ENCODE results near the gene CELF2.

Gene CELF2

GRCh38 chr10:11004144-11005077 lies 13.3 kb upstream of the CELF2 start:
- no peak for DNase-seq (ENCODE audit: low spot score)

DNA sequence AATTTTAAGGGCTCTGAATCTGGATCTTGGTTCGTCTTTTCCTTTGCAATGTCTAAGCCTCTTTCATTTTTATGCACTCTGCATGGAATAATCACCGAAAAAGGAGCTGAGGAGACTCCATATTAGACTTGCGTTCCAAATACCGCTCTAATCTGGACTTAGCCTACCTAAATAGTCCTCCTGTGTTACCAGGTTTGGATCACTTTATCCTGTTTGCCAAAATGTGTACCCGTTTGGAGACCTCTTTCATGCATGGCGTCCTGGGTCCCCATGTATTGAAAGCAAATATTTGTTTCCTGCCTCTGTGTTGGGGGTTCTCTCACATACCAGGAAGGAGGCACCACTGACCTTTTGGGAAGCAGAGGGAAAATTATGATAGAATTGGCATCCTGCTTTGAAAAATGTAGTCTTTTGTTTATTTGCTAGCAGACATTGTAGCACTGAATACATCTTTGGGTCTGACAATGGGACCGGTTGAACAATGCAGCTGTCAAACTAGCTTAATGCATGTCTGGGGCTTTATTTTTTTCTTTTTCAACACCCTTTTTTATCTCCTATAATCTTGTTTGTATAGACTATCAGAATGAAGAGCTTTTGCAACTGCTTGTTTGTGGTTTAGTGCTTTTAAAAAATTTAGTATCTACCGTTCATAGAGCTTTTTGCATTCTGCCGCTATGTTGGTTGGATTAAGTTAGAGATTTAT lies 11.8 kb upstream of the CELF2 start:
- DNase-seq (ENCODE audit: low spot score), result no peak

- DNase-seq (ENCODE audit: low spot score), result no peak
Measured at GRCh38 chr10:11006428-11006825, 11.2 kb upstream of the CELF2 start.

- no peak for DNase-seq (ENCODE audit: low spot score)
Measured at GRCh38 chr10:11007476-11008020, 10.1 kb upstream of the CELF2 start.

DNA sequence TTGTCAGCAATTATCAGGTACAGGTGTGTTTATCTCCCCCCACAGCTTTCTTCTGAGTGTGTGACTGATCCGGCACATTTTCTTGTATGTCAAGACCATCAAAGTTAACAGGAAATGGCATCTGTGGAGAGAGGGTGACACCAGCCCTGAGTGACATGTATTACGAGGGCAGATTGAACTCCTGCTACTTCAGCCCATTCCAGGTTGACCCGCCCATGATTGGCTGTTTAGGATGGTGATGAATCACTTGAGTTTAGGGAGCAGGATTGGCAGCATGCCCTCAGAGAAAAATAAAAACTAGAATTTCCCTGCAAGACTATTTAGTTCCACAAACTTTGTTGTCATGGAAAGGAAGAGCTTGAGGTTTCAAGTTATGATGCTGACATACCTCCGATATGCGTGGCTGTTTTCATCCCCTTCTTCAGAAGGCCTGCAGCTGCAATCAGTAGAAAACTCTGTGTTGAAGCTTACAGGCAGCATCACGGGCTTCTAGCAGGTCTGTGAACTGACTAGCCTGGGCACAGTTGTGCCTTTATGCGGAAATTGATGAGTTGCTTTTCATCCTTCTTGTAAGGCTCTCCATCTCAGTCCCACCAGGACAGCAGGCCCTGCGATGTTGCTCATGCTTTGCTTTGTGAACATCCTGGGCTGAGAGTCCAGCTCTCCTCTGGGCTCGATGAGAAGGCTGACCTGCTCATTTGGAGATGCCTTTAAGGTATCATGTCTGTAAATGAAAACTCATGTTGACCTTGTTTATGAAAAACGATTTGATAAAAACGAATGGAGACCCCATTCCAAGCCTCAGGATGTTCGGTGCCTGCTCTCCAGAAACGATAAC lies 8.0 kb upstream of the CELF2 start:
- DNase-seq (ENCODE audit: low spot score), result peak; percentile 49

- DNase-seq (ENCODE audit: low spot score), result no peak
Measured at GRCh38 chr10:11010582-11010981, 7.1 kb upstream of the CELF2 start.

GRCh38 chr10:11011436-11011835 lies 6.2 kb upstream of the CELF2 start:
- DNase-seq (ENCODE audit: low spot score), result no peak

DNA sequence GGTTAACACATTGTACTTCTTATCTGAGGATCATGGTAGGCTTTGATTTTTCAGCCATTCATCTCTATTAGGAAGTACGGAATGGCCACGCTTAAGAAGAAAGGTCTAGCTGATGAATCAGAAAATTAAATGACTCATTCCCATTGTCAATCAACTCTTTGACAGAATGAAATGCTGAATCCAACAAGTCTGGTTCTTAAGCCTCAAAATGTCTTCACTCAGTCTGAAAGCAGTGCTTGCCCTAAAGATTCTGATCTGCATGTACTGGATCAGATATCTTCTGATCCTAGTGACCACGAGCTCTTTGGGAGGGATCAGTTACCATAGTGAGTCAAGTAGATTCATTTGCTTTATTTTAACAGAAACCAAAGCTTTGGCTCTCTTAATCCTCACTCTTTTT lies 5.7 kb upstream of the CELF2 start:
- DNase-seq (ENCODE audit: low spot score), result no peak

DNA sequence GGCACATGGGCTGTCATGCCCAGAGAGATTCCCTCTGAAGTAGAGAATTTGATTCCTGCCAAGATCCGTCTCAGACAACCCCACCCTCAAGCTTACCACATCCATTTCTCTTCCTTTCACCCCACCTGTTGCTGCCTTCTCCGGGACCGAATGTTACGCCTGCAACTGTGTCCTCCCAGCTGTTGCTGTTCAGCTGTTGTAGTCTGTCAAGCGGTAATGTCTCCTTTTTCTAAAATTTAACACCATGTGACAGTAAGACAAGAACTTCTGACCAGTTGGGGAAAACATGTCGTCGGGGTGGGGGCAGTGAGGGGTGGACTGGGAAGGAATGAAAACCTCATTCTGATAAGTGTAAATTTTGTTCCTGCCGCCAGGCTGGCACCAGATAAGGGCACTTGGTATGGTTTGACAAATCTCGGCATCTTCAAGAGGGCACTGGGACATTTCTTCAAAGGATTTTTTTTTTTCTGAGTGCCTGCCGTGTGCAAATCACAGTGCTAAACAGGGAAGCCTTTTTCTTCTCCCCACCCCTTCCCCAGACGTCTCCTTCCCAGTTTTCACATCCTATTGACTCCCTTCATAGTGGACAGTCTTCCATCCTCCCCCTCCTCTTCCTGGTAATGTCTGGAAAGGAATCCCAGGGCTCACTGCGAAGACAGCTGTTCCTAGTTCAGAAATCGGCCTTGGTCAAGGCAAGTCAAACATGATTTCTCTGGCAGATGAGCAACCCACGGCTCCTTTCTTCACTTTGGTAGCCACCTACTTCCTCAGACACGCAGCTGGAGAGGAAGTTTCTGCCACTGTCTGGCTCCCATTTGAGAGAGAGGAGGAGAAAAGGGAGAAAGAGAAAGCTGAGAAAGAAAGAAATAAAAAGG lies 5.0 kb upstream of the CELF2 start:
- no peak for DNase-seq (ENCODE audit: low spot score)

GRCh38 chr10:11013836-11014235 lies 3.8 kb upstream of the CELF2 start:
- DNase-seq (ENCODE audit: low spot score), result no peak

- DNase-seq (ENCODE audit: low spot score), result no peak
Measured at GRCh38 chr10:11014671-11015445, 2.8 kb upstream of the CELF2 start.

GRCh38 chr10:11015446-11015934 lies 2.2 kb upstream of the CELF2 start:
- no peak for DNase-seq (ENCODE audit: low spot score)

DNA sequence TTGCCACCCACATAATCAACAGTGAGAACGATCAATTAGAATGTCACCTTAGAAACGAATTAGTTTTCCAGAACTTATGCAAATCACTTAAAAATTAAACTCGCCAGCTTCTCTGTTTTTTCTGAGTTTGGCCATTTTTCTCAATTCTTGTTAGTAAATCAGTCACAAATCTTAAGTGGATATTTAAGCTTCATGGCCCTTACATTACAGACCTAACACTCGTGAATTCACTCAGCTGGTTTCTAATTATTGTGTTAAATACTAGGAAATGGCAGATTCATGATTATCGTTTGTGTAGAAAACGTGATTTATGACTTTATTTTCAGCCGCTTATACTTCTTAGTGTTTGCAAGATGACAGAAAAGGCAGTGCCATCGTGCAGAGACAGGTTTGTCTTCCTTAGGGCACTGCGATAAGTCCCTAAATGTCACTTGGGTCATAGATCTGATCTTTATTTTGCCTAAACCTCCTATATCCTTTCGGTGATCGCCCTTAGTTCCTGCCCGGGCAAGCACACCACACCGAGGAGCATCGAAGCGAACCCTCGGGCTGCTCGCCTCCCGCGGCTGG lies 587 bp upstream of the CELF2 start:
- DNase-seq (ENCODE audit: low spot score), result peak; percentile 55

DNA sequence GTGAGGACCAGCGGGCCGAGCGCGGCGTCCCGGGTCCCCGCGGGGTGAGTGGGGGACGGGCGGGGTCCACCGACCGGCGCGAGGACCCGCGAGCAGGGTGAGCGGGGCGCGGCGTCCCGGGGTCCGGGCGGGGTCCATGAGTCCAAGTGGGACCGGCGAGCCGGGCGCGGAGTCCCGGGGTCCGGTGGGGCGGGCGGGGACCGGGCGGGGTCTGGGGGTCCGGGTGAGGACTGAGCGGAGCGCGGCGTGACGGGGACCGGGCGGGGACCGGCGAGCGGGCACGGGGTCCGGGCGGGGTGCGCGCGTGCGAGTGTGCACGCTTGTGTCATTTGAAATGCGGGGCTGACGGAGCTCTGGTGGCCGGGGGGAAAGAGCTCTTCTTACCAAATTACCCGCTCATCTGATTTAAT lies 765 bp downstream of the CELF2 start:
- no peak for DNase-seq (ENCODE audit: low spot score)

DNA sequence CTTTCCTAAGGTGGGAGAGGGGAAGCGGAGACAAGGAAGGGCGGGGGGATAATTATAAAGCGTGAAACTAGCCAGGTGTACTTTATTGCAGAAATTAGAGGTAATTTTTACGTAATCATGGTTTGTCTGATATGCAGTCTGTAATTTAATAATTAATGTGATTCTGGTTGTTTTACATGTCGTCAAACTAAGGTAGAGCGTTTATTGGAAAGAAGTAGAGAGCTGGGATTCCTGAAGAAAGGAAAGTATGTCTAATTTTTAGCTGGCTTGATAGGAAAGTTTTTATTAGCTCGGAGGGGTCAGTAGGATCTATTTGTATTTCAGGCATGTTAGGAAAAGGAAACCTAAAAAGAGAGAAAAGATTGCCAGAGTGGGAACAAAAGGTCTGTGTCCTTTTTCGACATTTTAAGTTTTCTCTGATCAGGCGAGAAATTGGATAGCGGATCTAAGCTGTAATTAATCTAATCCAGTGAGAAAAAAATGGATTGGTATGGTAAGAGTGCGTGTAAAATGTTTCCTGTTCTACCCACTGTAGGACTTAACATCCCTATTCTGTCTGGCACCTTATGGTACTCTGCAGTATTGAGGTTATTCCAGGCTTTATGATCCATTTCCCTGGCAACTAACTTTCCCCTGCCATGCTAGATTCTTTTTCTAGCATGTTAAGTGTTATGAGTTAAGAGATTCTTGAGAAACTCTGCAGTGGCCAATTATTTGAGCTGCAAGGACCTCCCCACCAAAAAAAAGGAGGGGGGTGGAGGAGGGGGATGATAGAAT lies 1.4 kb downstream of the CELF2 start:
- no peak for DNase-seq (ENCODE audit: low spot score)

- DNase-seq (ENCODE audit: low spot score), result no peak
Measured at GRCh38 chr10:11019724-11020547, 2.3 kb downstream of the CELF2 start.

GRCh38 chr10:11020548-11020942 lies 2.9 kb downstream of the CELF2 start:
- no peak for DNase-seq (ENCODE audit: low spot score)

DNA sequence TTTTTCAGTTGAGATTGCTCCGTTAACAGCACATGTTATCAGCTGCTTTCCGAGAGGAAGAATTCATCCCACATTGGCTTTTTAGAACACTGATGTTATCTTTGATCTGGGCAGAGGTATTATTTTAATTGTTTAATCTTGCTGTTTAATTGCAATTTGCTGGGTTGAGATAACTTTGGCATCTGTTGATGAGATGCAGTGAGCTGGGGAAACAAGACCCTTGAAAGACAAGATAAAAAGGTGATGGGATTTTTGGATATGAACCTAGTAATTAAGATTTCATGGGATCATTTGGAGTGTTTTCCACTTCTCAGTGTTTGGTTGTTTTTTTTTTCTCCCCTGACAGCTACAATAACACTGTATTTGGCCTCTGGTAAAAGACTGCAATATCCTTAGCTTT lies 4.5 kb downstream of the CELF2 start:
- DNase-seq (ENCODE audit: low spot score), result no peak

Measured in AG20443 (cell line).